GM12891 (cell line): ENCODE results near the gene N4BP2.

Source experiments
- DNase-seq: peaks from one replicate; pipeline ENCODE4 v3.0.0; 2011; ENCODE audit warnings: low spot score; ENCODE audit not compliant: insufficient read length
- FAIRE-seq: peaks from 2 replicates; lab custom pipeline; 2011; peaks lifted over from hg19 to GRCh38; lab: Jason Lieb, UNC
- PAX5 ChIP-seq: IDR thresholded peaks from 2 replicates; pipeline ENCODE4 v1.6.1; 2011; ENCODE audit warnings: low read length, moderate library complexity, mild to moderate bottlenecking; ENCODE audit not compliant: insufficient read depth, severe bottlenecking
- POLR2A ChIP-seq: IDR thresholded peaks from 2 replicates; pipeline ENCODE4 v1.6.1; 2011; ENCODE audit warnings: low read depth, low read length, control low read depth
- POLR2AphosphoS5 ChIP-seq: IDR thresholded peaks from 2 replicates; pipeline ENCODE4 v1.6.1; 2011; ENCODE audit warnings: low read depth, low read length, control low read depth
- POU2F2 ChIP-seq: IDR thresholded peaks from 2 replicates; pipeline ENCODE4 v1.6.1; 2011; ENCODE audit warnings: low read depth, mild to moderate bottlenecking, control low read depth, low read length, moderate library complexity
- SPI1 ChIP-seq: IDR thresholded peaks from 2 replicates; pipeline ENCODE4 v1.6.1; 2011; ENCODE audit warnings: low read depth, low read length, control low read depth
- TAF1 ChIP-seq: IDR thresholded peaks from 2 replicates; pipeline ENCODE4 v1.6.1; 2011; ENCODE audit warnings: low read depth, low read length, control low read depth

The N4BP2 gene

GRCh38 chr4:40196724-40197281, 140.2 kb downstream of the N4BP2 start, which contains the start of gene RHOH:
TSS of gene RHOH (plus strand) at chr4:40197031. CDS start at chr4:40243387, 46,356 bp downstream.
- FAIRE-seq, result peak; percentile 93
- TF ChIP-seq POU2F2 (peak; percentile 98), TAF1 (peak; percentile 98), POLR2A (peak; percentile 93), SPI1 (peak; percentile 25; the same call in 1 of the 2 replicates), PAX5 (peak; percentile 75), POLR2AphosphoS5 (peak; percentile 96)
- DNase-seq, result no peak

- DNase-seq (no peak), FAIRE-seq (peak; percentile 84)
- TF ChIP-seq POLR2A, result no peak; the same call in 1 of the 2 replicates
- 0 out of 2 replicates have a peak, but pooled peaks have one; percentile 9 for TF ChIP-seq TAF1
- TF ChIP-seq POU2F2, result no peak
- peak; percentile 64 for TF ChIP-seq POLR2AphosphoS5
- no peak for TF ChIP-seq SPI1
These were observed 141.4 kb downstream of the N4BP2 start for GRCh38 chr4:40197879-40198689.

GRCh38 chr4:40199179-40199670, 142.6 kb downstream of the N4BP2 start:
- no peak for FAIRE-seq
- no peak for DNase-seq
- TF ChIP-seq SPI1 (no peak), PAX5 (no peak), POLR2A (no peak), POLR2AphosphoS5 (peak; percentile 49; the same call in 1 of the 2 replicates), POU2F2 (no peak; the same call in 1 of the 2 replicates), TAF1 (0 out of 2 replicates have a peak, but pooled peaks have one; percentile 37)

- DNase-seq (no peak), FAIRE-seq (peak; percentile 95)
- TF ChIP-seq PAX5, result no peak
- peak; percentile 93 for TF ChIP-seq POLR2AphosphoS5
- peak; percentile 87 for TF ChIP-seq TAF1
- peak; percentile 92 for TF ChIP-seq POLR2A
- no peak for TF ChIP-seq SPI1
- TF ChIP-seq POU2F2, result peak; percentile 79; the same call in 1 of the 2 replicates
These were observed 143.6 kb downstream of the N4BP2 start for GRCh38 chr4:40199999-40200874.

- FAIRE-seq, result peak; percentile 69
- no peak for DNase-seq
- TF ChIP-seq PAX5 (no peak), SPI1 (peak; percentile 63; the same call in 1 of the 2 replicates), POU2F2 (no peak)
These were observed 144.5 kb downstream of the N4BP2 start for GRCh38 chr4:40200875-40201801.

- DNase-seq (no peak), FAIRE-seq (peak; percentile 63)
- TF ChIP-seq PAX5 (no peak), SPI1 (no peak), TAF1 (no peak), POU2F2 (no peak), POLR2A (no peak), POLR2AphosphoS5 (no peak)
These were observed 145.2 kb downstream of the N4BP2 start for GRCh38 chr4:40201898-40202297.

GRCh38 chr4:40202474-40202873, 145.8 kb downstream of the N4BP2 start:
- peak; percentile 60 for FAIRE-seq
- no peak for DNase-seq
- TF ChIP-seq POLR2A, result no peak
- TF ChIP-seq POU2F2, result no peak
- TF ChIP-seq TAF1, result no peak
- TF ChIP-seq PAX5, result no peak
- TF ChIP-seq POLR2AphosphoS5, result no peak
- TF ChIP-seq SPI1, result no peak

GRCh38 chr4:40204507-40205258, 148.0 kb downstream of the N4BP2 start:
- DNase-seq, result no peak
- TF ChIP-seq POU2F2 (0 out of 2 replicates have a peak, but pooled peaks have one; percentile 3), TAF1 (no peak)
- FAIRE-seq, result no peak
